HEK293T (cell line): ENCODE data around the gene NEDD9.

Source experiments
- CTCF ChIA-PET: fragments of 350-600 bp; formaldehyde crosslinking; extraction: SDS; loops from one replicate; lab custom pipeline; 2021; ENCODE audit warnings: antibody characterized with exemption, inconsistent platforms; lab: Yijun Ruan, JAX
- POLR2A ChIA-PET: fragments of 350-600 bp; formaldehyde crosslinking; extraction: SDS; loops from one replicate; lab custom pipeline; 2020; ENCODE audit warnings: antibody characterized with exemption, inconsistent platforms; lab: Yijun Ruan, JAX
- DNase-seq: peaks from one replicate; pipeline ENCODE4 v3.0.0; 2012; ENCODE audit warnings: mixed read lengths; ENCODE audit errors: extremely low spot score
- ARNT ChIP-seq: fragments of 450-650 bp; IDR thresholded peaks from 2 replicates; pipeline ENCODE4 v1.6.1; 2017; ENCODE audit warnings: mild to moderate bottlenecking
- BHLHE40 ChIP-seq: fragments of 450-650 bp; IDR thresholded peaks from 2 replicates; pipeline ENCODE4 v1.6.1; 2016; ENCODE audit warnings: mild to moderate bottlenecking, moderate library complexity, borderline replicate concordance
- CTBP1 ChIP-seq: fragments of 450-650 bp; IDR thresholded peaks from 2 replicates; pipeline ENCODE4 v1.6.1; 2016; ENCODE audit warnings: borderline replicate concordance
- ELF4 ChIP-seq: fragments of 450-650 bp; IDR thresholded peaks from 2 replicates; pipeline ENCODE4 v1.6.1; 2017; ENCODE audit warnings: antibody characterized with exemption
- FOXA1 ChIP-seq: fragments of 450-650 bp; IDR thresholded peaks from 2 replicates; pipeline ENCODE4 v1.6.1; 2016; ENCODE audit warnings: mild to moderate bottlenecking
- FOXK2 ChIP-seq: fragments of 450-650 bp; IDR thresholded peaks from 2 replicates; pipeline ENCODE4 v1.6.1; 2016; ENCODE audit warnings: mild to moderate bottlenecking
- FOXM1 ChIP-seq: fragments of 450-650 bp; IDR thresholded peaks from 2 replicates; pipeline ENCODE4 v1.6.1; 2017; ENCODE audit warnings: mild to moderate bottlenecking, borderline replicate concordance
- HDGF ChIP-seq: fragments of 450-650 bp; IDR thresholded peaks from 2 replicates; pipeline ENCODE4 v1.6.1; 2017; ENCODE audit warnings: antibody characterized with exemption, borderline replicate concordance
- L3MBTL2 ChIP-seq: fragments of 450-650 bp; conservative IDR thresholded peaks from 2 replicates; pipeline ENCODE4 v1.6.1; 2016; ENCODE audit warnings: mild to moderate bottlenecking
- LEF1 ChIP-seq: fragments of 450-650 bp; IDR thresholded peaks from 2 replicates; pipeline ENCODE4 v1.6.1; 2017; ENCODE audit warnings: mild to moderate bottlenecking, borderline replicate concordance
- NFRKB ChIP-seq: fragments of 450-650 bp; IDR thresholded peaks from 2 replicates; pipeline ENCODE4 v1.6.1; 2016; ENCODE audit warnings: mild to moderate bottlenecking, moderate library complexity
- SP1 ChIP-seq: fragments of 450-650 bp; IDR thresholded peaks from 2 replicates; pipeline ENCODE4 v1.6.1; 2017
- SUZ12 ChIP-seq: fragments of 450-650 bp; IDR thresholded peaks from 2 replicates; pipeline ENCODE4 v1.6.1; 2016; ENCODE audit warnings: mild to moderate bottlenecking
- TARDBP ChIP-seq: fragments of 450-650 bp; IDR thresholded peaks from 2 replicates; pipeline ENCODE4 v1.6.1; 2016
- ZNF384 ChIP-seq: fragments of 450-650 bp; IDR thresholded peaks from 2 replicates; pipeline ENCODE4 v1.6.1; 2016
- TF ChIP-seq, protein P1 (sequence below): fragments of 450-650 bp; IDR thresholded peaks from 2 replicates; pipeline ENCODE4 v1.6.1; 2016

Gene NEDD9

DNA sequence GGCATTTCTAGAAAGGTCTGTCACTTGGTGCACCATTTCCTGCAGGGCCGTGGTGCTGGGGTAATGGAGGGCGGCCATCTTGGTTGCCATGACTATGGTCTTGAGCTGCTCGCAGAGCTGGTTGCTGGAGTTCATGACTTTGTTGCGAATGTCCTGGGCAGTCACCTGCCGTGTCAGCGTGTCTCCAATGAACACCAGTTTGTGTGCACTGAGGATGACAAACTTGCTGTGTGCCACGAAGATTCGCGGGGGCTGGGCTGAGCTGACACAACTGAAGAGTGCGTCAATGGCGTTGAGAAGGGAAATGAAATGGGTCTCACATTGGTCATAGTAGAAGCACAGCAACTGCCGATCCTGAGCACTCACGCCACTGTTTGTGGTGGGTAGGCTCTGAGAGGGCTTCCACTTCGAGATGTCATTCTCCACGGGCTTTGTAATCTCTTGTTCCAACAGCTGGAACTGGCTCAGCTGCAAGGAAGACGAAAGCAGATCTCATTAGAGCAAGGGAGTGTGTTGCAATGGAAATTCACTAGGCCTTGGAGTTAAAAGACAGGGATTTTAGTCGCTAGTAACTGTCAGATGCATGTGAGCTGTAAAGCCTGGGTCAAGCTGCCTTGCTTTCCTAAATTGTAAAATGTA lies 47.1 kb downstream of the NEDD9 start:
- POLR2A ChIA-PET = no interaction called here
- TF ChIP-seq TARDBP (no peak), L3MBTL2 (no peak), FOXA1 (no peak), BHLHE40 (no peak), FOXK2 (no peak), ELF4 (no peak), CTBP1 (no peak)
- CTCF ChIA-PET = no interaction called here
- DNase-seq = no peak

DNA sequence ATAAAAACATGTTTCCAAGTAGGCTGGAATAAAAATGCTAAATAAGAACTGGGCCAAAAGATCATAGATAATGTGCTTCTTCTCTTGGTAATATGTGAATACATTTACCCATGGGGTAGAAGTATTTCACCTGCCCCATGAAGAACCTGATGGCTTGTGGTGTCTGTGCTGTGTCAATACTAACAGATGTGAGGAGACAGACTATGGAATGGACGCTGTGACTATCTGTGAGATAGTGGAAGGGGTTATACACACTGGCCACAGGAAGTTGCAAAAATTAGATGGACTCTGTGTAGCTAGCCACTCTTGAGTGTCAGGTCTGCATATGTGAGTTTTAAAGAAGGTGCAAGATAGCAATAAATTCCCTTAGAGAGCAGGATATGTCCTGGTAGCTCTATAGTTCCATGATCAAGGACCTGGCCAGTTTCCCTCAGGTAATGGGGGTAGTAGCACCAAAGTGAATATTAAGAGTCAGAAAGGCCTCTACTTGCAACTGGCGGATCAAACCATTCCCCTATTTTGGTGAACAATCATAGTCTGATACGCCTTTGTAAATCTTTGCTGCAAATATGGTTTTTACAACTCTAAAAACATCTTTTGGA lies 48.6 kb downstream of the NEDD9 start:
- TF ChIP-seq SP1 (no peak), ZNF384 (no peak), SUZ12 (no peak), CTBP1 (no peak), HDGF (no peak), ELF4 (no peak), NFRKB (no peak)
- TF ChIP-seq, protein P1, sequence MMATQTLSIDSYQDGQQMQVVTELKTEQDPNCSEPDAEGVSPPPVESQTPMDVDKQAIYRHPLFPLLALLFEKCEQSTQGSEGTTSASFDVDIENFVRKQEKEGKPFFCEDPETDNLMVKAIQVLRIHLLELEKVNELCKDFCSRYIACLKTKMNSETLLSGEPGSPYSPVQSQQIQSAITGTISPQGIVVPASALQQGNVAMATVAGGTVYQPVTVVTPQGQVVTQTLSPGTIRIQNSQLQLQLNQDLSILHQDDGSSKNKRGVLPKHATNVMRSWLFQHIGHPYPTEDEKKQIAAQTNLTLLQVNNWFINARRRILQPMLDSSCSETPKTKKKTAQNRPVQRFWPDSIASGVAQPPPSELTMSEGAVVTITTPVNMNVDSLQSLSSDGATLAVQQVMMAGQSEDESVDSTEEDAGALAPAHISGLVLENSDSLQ = no peak
- no peak for DNase-seq
- ChIA-PET POLR2A (no interaction called here), CTCF (no interaction called here)

DNA sequence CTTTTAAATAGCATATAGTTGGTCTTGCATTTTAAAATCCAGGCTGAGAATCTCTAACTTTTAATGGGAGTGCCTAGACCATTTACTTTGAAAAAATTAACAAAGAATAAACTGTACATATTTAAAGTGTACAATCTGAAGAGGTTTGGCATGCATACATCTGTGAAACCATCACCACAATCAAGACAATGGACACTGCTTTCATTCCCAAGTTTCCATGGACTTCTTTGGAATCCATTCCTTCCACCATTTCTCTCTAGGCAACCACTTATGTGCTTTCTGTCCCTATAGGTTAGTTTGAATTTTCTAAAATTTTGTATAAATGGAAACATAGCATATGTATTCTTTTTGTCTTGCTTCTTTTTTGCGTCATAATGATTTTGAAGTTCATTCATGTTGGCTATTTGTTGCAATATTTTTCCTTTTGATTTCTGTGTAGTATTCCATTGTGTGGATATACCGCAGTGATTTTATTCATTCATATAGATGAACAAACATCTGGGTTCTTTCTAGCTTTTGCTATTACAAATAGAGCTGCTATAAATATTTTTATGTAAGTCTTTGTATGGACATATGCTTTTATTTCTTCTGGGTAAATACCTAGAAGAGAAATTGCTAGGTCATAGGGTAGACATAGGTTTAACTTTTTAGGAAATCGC lies 50.9 kb downstream of the NEDD9 start:
- ChIA-PET CTCF (no interaction called here), POLR2A (no interaction called here)
- DNase-seq = no peak
- no peak for TF ChIP-seq ELF4
- no peak for TF ChIP-seq NFRKB

DNA sequence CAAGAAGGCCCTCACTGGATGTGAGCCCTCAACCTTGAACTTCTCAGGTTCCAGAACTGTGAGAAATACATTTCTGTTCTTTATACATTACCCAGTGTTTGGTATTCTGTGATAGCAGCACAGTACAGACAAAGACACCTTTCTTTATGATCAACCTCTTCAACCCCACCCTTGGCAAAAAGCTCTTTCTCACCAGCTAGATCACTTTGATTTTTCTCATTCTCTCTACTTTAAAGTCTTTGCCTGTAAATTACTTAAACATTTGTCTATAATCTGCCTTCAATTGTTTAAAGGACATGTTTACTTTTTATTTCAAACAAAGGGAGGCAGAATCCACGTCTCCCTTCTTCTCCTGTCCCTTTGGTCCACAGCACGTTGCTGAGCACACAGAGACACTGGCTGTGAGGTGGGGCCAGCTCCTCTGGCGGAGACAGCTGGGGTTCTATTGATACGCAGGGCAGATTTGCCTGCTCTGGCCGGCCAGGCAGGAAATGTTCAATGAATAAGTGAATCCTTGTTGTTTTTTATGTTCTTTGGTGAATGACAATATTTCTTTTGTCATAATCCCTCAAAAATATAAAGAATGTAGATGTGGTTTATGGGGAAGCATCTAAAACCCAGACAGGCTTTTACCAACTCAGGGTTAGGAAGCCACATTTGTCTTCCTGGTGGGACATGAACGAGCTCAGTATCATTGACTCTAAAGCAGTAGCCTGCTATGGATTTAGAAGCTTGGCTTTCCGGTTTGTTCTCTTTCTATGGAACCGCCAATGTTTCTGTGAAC lies 52.9 kb downstream of the NEDD9 start:
- no peak for TF ChIP-seq FOXM1
- TF ChIP-seq ZNF384 = no peak
- no peak for TF ChIP-seq NFRKB
- ChIA-PET POLR2A (no interaction called here), CTCF (no interaction called here)
- no peak for DNase-seq

DNA sequence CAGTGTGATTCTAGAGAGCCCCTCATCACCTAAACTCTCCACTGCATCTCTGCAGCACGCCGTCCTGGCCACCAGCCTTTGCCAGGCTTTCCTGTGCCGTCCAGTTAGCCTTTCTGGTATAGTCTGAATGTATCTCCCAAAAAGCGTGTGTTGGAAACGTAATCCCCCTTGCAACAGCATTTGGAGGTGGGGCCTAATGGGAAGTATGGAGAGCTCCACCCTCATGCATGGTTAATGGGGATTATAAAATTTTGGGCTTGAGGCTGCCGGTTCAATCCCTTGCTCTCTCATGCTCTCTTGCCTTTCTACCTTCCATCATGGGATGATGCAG lies 53.4 kb downstream of the NEDD9 start:
- CTCF ChIA-PET = no interaction called here
- POLR2A ChIA-PET = no interaction called here
- DNase-seq = no peak
- TF ChIP-seq FOXK2 (no peak), SUZ12 (no peak), LEF1 (no peak), SP1 (no peak)

DNA sequence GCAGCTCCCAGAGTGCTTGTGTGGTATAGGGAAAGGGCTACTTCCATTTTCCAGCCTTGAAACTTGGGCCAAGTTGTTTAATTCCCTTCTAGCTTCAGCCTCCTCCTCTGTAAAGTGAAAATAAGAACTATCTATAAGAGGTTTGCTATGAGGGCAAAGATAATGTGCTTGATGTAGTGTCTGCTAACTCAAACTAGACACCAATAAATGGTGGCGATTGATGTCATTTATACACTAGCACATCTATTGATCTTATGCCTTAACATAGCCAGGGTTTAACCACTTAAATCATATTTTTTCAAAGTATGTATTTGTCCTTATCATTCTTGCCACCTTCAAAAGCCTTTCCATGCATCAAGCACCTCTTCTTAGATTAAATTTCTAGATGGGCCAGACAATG lies 55.2 kb downstream of the NEDD9 start:
- no peak for TF ChIP-seq FOXM1
- no peak for TF ChIP-seq NFRKB
- no peak for TF ChIP-seq SP1
- TF ChIP-seq L3MBTL2 = no peak
- TF ChIP-seq FOXA1 = no peak
- TF ChIP-seq, protein P1 = no peak
- no peak for TF ChIP-seq ZNF384
- no peak for TF ChIP-seq TARDBP
- TF ChIP-seq SUZ12 = no peak
- no peak for TF ChIP-seq CTBP1
- ChIA-PET CTCF (no interaction called here), POLR2A (no interaction called here)
- no peak for DNase-seq

DNA sequence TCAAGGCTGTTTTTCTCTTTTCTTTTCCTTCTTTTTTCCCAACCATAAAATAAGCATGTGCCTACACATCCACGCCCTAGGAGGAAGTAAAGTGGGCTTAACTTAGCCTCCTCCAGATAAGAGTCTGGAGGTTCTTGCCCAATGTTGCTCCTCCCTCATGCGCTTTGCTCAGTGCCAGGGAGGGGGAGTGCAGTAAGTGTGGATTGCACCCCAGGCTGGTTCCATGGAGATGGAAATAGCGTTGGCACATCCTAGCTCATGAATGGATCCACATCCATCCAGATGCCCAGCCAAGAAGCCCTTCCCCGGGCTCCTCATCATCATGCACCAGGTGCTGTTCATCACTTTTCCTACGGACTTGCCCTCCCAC lies 58.2 kb downstream of the NEDD9 start:
- POLR2A ChIA-PET = no interaction called here
- CTCF ChIA-PET = no interaction called here
- TF ChIP-seq FOXK2 = no peak
- no peak for TF ChIP-seq SUZ12
- TF ChIP-seq CTBP1 = no peak
- TF ChIP-seq NFRKB = no peak
- no peak for TF ChIP-seq L3MBTL2
- TF ChIP-seq FOXA1 = no peak
- TF ChIP-seq HDGF = no peak
- TF ChIP-seq ZNF384 = no peak
- TF ChIP-seq ELF4 = no peak
- no peak for TF ChIP-seq ARNT
- DNase-seq = no peak
